Left lung (tissue), 10 donors: Measurements from ENCODE around the gene SCNN1B. TPM values are rescaled to one million over a fixed set of nuclear protein-coding genes. Genes with fewer than 3 reads are reported as not detected.

Source experiments
- ATAC-seq: fragments of 200-7000 bp; cut with Tn5 transposase; one replicate; pipeline ENCODE4 v1.9.1; 2020; ENCODE audit warnings: moderate library complexity
- DNase-seq, 4 donors: peaks; one replicate each; pipeline ENCODE4 v3.0.0-alpha.2; 2013 to 2020
- H3K27ac ChIP-seq, 2 donors: fragments of 200-600 bp; sonication (generic) in 1 of 2; one replicate each; pipeline versions ENCODE4 v1.5.0 to v1.8.0; 2020 to 2021
- H3K27me3 ChIP-seq, 2 donors: fragments of 200-600 bp; sonication (generic) in 1 of 2; one replicate each; pipeline versions ENCODE4 v1.5.0 to v1.8.0; 2020 to 2021
- H3K36me3 ChIP-seq, 2 donors: fragments of 200-600 bp; sonication (generic) in 1 of 2; one replicate each; pipeline versions ENCODE4 v1.5.0 to v1.8.0; 2020 to 2021
- H3K4me1 ChIP-seq, 2 donors: fragments of 200-600 bp; one replicate each; pipeline ENCODE4 v1.8.0; 2021
- H3K4me3 ChIP-seq, 2 donors: fragments of 200-600 bp; sonication (generic) in 1 of 2; one replicate each; pipeline versions ENCODE4 v1.5.0 to v1.8.0; 2020 to 2021; ENCODE audit warnings: mild to moderate bottlenecking in 1 of 2
- H3K9me3 ChIP-seq, 2 donors: fragments of 200-600 bp; sonication (generic) in 1 of 2; one replicate each; pipeline versions ENCODE4 v1.5.0 to v1.8.0; 2020 to 2021
- intact Hi-C, 2 donors: fragments of 100-400 bp; cut with DNase I; formaldehyde crosslinking; loops; one replicate each; pipeline versions ENCODE4 v1.11.2 to v1.14.2; 2022
- polyA plus RNA-seq, 6 donors: library from polyadenylated mRNA; unstranded; fragments of 120-200 nt; gene quantifications; one replicate each; pipeline ENCODE4 v1.2.1, GENCODE V29; 2013; ENCODE audit not compliant: insufficient read length in 6 of 6
- total RNA-seq, 2 donors: library from RNA; stranded (reverse); fragmentation: NEBNext Ultra II Directional; extraction: Animal tissue kit (Norgen Biotek cat#: 25700); gene quantifications; one replicate each; pipeline ENCODE4 v1.2.1, GENCODE V29; 2021
- TF ChIP-seq, protein P1 (sequence below), 2 donors: fragments of 200-600 bp; sonication (generic) in 1 of 2; IDR thresholded peaks; one replicate each; pipeline versions ENCODE4 v1.5.0 to v1.8.0; 2021; ENCODE audit warnings: antibody characterized with exemption in 2 of 2
- donor health status: DM: no; HTN: yes; CAD: no.
- donor health status: DM: no; HTN: no; CAD: no.

SCNN1B gene
- total and polyA plus RNA-seq, 8 donors, result 2.4 to 28.6 (median 3.4) TPM

- no peaks in the 10 kb centered on the region for H3K27me3 ChIP-seq
- no peak overlapping the region for H3K27ac ChIP-seq
- TF ChIP-seq, protein P1, sequence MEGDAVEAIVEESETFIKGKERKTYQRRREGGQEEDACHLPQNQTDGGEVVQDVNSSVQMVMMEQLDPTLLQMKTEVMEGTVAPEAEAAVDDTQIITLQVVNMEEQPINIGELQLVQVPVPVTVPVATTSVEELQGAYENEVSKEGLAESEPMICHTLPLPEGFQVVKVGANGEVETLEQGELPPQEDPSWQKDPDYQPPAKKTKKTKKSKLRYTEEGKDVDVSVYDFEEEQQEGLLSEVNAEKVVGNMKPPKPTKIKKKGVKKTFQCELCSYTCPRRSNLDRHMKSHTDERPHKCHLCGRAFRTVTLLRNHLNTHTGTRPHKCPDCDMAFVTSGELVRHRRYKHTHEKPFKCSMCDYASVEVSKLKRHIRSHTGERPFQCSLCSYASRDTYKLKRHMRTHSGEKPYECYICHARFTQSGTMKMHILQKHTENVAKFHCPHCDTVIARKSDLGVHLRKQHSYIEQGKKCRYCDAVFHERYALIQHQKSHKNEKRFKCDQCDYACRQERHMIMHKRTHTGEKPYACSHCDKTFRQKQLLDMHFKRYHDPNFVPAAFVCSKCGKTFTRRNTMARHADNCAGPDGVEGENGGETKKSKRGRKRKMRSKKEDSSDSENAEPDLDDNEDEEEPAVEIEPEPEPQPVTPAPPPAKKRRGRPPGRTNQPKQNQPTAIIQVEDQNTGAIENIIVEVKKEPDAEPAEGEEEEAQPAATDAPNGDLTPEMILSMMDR (IDR thresholded peaks at IDR 0.05), result no peak
- no peaks in the 10 kb centered on the region for H3K9me3 ChIP-seq
- no peak for ATAC-seq
- H3K4me3 ChIP-seq, result no peak overlapping the region
- intact Hi-C loops, result no loop called here
- no peaks in the 10 kb centered on the region for H3K4me1 ChIP-seq
- peaks cover 0 to 13% of the 10 kb centered on the region in 2 donors for H3K36me3 ChIP-seq
- no peak for DNase-seq
Measured at GRCh38 chr16:23383881-23384280, 81.8 kb downstream of the SCNN1B start.

- H3K4me3 ChIP-seq, result no peak overlapping the region
- DNase-seq (no peak), ATAC-seq (no peak)
- no peaks in the 10 kb centered on the region for H3K4me1 ChIP-seq
- no peaks in the 10 kb centered on the region for H3K9me3 ChIP-seq
- H3K27ac ChIP-seq, result no peak overlapping the region
- intact Hi-C loops, result no loop called here
- H3K27me3 ChIP-seq, result no peaks in the 10 kb centered on the region
- TF ChIP-seq, protein P1 (IDR thresholded peaks at IDR 0.05), result no peak
- peaks cover 0 to 19% of the 10 kb centered on the region in 2 donors for H3K36me3 ChIP-seq
Measured at GRCh38 chr16:23384878-23385277, 82.8 kb downstream of the SCNN1B start.

DNA sequence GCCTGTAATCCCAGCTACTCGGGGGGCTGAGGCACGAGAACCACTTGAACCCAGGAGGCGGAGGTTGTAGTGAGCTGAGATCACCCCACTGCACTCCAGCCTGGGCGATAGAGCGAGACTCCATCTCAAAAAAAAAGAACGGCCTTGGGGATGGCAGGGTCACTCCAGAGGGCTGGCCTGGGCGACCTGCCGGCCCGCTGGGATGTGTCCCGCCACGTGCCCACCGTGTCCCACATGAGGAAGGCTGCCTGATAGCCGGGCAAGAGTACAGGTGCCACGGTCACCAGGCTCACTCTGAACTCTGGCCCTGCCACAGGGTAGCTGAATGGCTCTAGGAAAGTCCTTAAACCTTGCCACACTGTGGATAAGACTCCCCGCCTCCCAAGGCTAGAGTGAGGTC lies 83.3 kb downstream of the SCNN1B start:
- no peak for DNase-seq
- H3K4me1 ChIP-seq, result no peaks in the 10 kb centered on the region
- H3K9me3 ChIP-seq, result no peaks in the 10 kb centered on the region
- no peaks in the 10 kb centered on the region for H3K27me3 ChIP-seq
- H3K27ac ChIP-seq, result no peak overlapping the region
- H3K4me3 ChIP-seq, result no peak overlapping the region
- no peak for ATAC-seq
- intact Hi-C loops, result no loop called here
- peaks cover 0 to 25% of the 10 kb centered on the region in 2 donors for H3K36me3 ChIP-seq
- TF ChIP-seq, protein P1 (IDR thresholded peaks at IDR 0.05), result no peak

- Histone ChIP-seq H3K4me1 (no peaks in the 10 kb centered on the region), H3K27ac (no peak overlapping the region), H3K4me3 (no peak overlapping the region), H3K9me3 (no peaks in the 10 kb centered on the region), H3K27me3 (no peaks in the 10 kb centered on the region), H3K36me3 (peaks cover 0 to 47% of the 10 kb centered on the region in 2 donors)
- no peak for ATAC-seq
- DNase-seq, result no peak
- intact Hi-C loops, result no loop called here
- TF ChIP-seq, protein P1 (IDR thresholded peaks at IDR 0.05), result no peak
Measured at GRCh38 chr16:23387666-23388065, 85.6 kb downstream of the SCNN1B start.

- no peak for DNase-seq
- Histone ChIP-seq H3K27me3 (no peaks in the 10 kb centered on the region), H3K4me1 (no peaks in the 10 kb centered on the region), H3K4me3 (no peak overlapping the region), H3K36me3 (peaks cover 0 to 56% of the 10 kb centered on the region in 2 donors), H3K9me3 (no peaks in the 10 kb centered on the region), H3K27ac (no peak overlapping the region)
- TF ChIP-seq, protein P1 (IDR thresholded peaks at IDR 0.05), result no peak
- intact Hi-C loops, result no loop called here
- no peak for ATAC-seq
Measured at GRCh38 chr16:23388786-23389185, 86.7 kb downstream of the SCNN1B start.
